ENCODE data around the gene COASY. TPM values are rescaled to one million over a fixed set of nuclear protein-coding genes. Genes with fewer than 3 reads are reported as not detected.

COASY gene
- total RNA-seq, 1 experiment from 2014 or later = 138 TPM

- Mint-ChIP-seq H3K27ac (ENCODE audit: unreplicated experiment) (no peak overlapping the region), H3K36me3 (ENCODE audit: insufficient read depth, unreplicated experiment) (peaks cover 51% of the 10 kb centered on the region), H3K27me3 (ENCODE audit: insufficient read depth, unreplicated experiment) (no peaks in the 10 kb centered on the region), H3K4me1 (ENCODE audit: low read depth, unreplicated experiment) (no peaks in the 10 kb centered on the region), H3K4me3 (ENCODE audit: unreplicated experiment) (no peak overlapping the region), H3K9me3 (ENCODE audit: unreplicated experiment) (no peaks in the 10 kb centered on the region)
- POLR2A ChIA-PET = no interaction called here
- Histone ChIP-seq H3K9me3 (no peaks in the 10 kb centered on the region), H3K36me3 (ENCODE audit: control insufficient read depth, insufficient read depth, low read length) (no peaks in the 10 kb centered on the region), H3K27me3 (replicated peaks; ENCODE audit: control insufficient read depth, insufficient read depth, low read length) (no peaks in the 10 kb centered on the region), H3K4me1 (no peaks in the 10 kb centered on the region), H3K4me3 (ENCODE audit: low read depth, low read length) (no peak overlapping the region)
- intact Hi-C loops (cut with micrococcal nuclease; ENCODE audit: unreplicated experiment) = no loop called here
- TF ChIP-seq, protein P1, sequence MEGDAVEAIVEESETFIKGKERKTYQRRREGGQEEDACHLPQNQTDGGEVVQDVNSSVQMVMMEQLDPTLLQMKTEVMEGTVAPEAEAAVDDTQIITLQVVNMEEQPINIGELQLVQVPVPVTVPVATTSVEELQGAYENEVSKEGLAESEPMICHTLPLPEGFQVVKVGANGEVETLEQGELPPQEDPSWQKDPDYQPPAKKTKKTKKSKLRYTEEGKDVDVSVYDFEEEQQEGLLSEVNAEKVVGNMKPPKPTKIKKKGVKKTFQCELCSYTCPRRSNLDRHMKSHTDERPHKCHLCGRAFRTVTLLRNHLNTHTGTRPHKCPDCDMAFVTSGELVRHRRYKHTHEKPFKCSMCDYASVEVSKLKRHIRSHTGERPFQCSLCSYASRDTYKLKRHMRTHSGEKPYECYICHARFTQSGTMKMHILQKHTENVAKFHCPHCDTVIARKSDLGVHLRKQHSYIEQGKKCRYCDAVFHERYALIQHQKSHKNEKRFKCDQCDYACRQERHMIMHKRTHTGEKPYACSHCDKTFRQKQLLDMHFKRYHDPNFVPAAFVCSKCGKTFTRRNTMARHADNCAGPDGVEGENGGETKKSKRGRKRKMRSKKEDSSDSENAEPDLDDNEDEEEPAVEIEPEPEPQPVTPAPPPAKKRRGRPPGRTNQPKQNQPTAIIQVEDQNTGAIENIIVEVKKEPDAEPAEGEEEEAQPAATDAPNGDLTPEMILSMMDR (IDR thresholded peaks at IDR 0.05; ENCODE audit: insufficient read depth in 1 of 2, low read depth in 1 of 2, low read length in 1 of 2, severe bottlenecking in 1 of 2, unreplicated experiment in 1 of 2) = no peak
- no TSS peak for BruUV-seq (replicated peaks)
- CTCF ChIA-PET = no interaction called here
- DNase-seq = no peak
These were observed 29.5 kb downstream of the COASY start for GRCh38 chr17:42591411-42591810.

GRCh38 chr17:42596386-42596785 is 34.4 kb downstream of the COASY start:
- Histone ChIP-seq H3K4me3 (ENCODE audit: low read depth, low read length) (no peak overlapping the region), H3K36me3 (ENCODE audit: control insufficient read depth, insufficient read depth, low read length) (no peaks in the 10 kb centered on the region), H3K4me1 (no peaks in the 10 kb centered on the region), H3K9me3 (no peaks in the 10 kb centered on the region), H3K27me3 (replicated peaks; ENCODE audit: control insufficient read depth, insufficient read depth, low read length) (no peaks in the 10 kb centered on the region)
- intact Hi-C loops (cut with micrococcal nuclease; ENCODE audit: unreplicated experiment) = no loop called here
- TF ChIP-seq, protein P1 (IDR thresholded peaks at IDR 0.05; ENCODE audit: insufficient read depth in 1 of 2, low read depth in 1 of 2, low read length in 1 of 2, severe bottlenecking in 1 of 2, unreplicated experiment in 1 of 2) = no peak
- CTCF ChIA-PET = interaction anchor here (0.7 kb wide), 1 partner anchor 18 kb away, joined by 5 read pairs; no protein-coding TSS in a partner anchor
- H3K4me1 Mint-ChIP-seq (ENCODE audit: low read depth, unreplicated experiment) = no peaks in the 10 kb centered on the region
- H3K27me3 Mint-ChIP-seq (ENCODE audit: insufficient read depth, unreplicated experiment) = no peaks in the 10 kb centered on the region
- BruUV-seq (replicated peaks) = no TSS peak
- POLR2A ChIA-PET = no interaction called here
- H3K36me3 Mint-ChIP-seq (ENCODE audit: insufficient read depth, unreplicated experiment) = peaks cover 30% of the 10 kb centered on the region
- H3K27ac Mint-ChIP-seq (ENCODE audit: unreplicated experiment) = no peak overlapping the region
- H3K4me3 Mint-ChIP-seq (ENCODE audit: unreplicated experiment) = no peak overlapping the region
- H3K9me3 Mint-ChIP-seq (ENCODE audit: unreplicated experiment) = no peaks in the 10 kb centered on the region
- no peak for DNase-seq

DNA sequence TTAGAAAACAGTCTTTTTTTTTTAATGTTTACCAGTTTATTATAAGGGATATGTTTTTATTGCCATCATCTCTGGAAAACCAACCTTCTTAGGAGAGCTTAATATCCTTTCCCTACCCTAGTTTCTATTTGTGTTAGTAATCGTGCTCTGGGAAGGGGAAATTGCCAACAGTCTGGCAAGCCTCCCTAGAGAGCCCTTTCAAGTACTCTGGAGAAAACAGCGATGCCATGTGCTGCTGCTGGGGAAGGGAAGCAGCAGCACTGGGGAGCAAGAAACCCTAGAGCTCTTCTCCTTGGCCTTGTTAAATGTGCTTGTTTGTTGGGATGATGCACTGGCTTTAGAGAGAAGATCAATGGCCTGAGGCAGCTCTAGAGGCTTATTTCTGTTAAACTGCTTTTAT is 37.0 kb downstream of the COASY start:
- Mint-ChIP-seq H3K36me3 (ENCODE audit: insufficient read depth, unreplicated experiment) (peaks cover 29% of the 10 kb centered on the region), H3K9me3 (ENCODE audit: unreplicated experiment) (no peaks in the 10 kb centered on the region), H3K4me1 (ENCODE audit: low read depth, unreplicated experiment) (no peaks in the 10 kb centered on the region), H3K4me3 (ENCODE audit: unreplicated experiment) (no peak overlapping the region), H3K27me3 (ENCODE audit: insufficient read depth, unreplicated experiment) (no peaks in the 10 kb centered on the region), H3K27ac (ENCODE audit: unreplicated experiment) (no peak overlapping the region)
- ChIA-PET CTCF (interaction anchor here (0.7 kb wide), 1 partner anchor 445 kb away, joined by 3 read pairs; no protein-coding TSS in a partner anchor), POLR2A (no interaction called here)
- no peaks in the 10 kb centered on the region for H3K9me3 ChIP-seq
- no peaks in the 10 kb centered on the region for H3K27me3 ChIP-seq (replicated peaks; ENCODE audit: control insufficient read depth, insufficient read depth, low read length)
- no TSS peak for BruUV-seq (replicated peaks)
- no peaks in the 10 kb centered on the region for H3K36me3 ChIP-seq (ENCODE audit: control insufficient read depth, insufficient read depth, low read length)
- DNase-seq = no peak
- H3K4me3 ChIP-seq (ENCODE audit: low read depth, low read length) = no peak overlapping the region
- TF ChIP-seq, protein P1 (IDR thresholded peaks at IDR 0.05; ENCODE audit: insufficient read depth in 1 of 2, low read depth in 1 of 2, low read length in 1 of 2, severe bottlenecking in 1 of 2, unreplicated experiment in 1 of 2) = no peak
- no peaks in the 10 kb centered on the region for H3K4me1 ChIP-seq
- intact Hi-C loops (cut with micrococcal nuclease; ENCODE audit: unreplicated experiment) = no loop called here

Data from Caco-2 (cell line).